BJ (cell line): ENCODE data around the gene RASGEF1C. TPM values are rescaled to one million over a fixed set of nuclear protein-coding genes. Genes with fewer than 3 reads are reported as not detected.

ENCODE experiments used
- CTCF ChIA-PET: fragments of 350-600 bp; formaldehyde crosslinking; extraction: SDS; loops from one replicate; lab custom pipeline; 2021; ENCODE audit warnings: antibody characterized with exemption, inconsistent platforms; lab: Yijun Ruan, JAX
- POLR2A ChIA-PET: fragments of 300-600 bp; sonication (Branson Sonifier 250); formaldehyde crosslinking; extraction: SDS; loops from one replicate; lab custom pipeline; 2021; ENCODE audit warnings: antibody characterized with exemption; lab: Charles Lee
- DNase-seq: peaks from one replicate; pipeline ENCODE4 v3.0.0-alpha.2; 2011; ENCODE audit warnings: low read depth
- H3K27me3 ChIP-seq: 2 replicates; pipeline ENCODE4 v1.6.0; 2011; ENCODE audit warnings: low read length; ENCODE audit not compliant: control insufficient read depth, insufficient read depth
- H3K36me3 ChIP-seq: 2 replicates; pipeline ENCODE4 v1.5.1; 2011; ENCODE audit warnings: low read length; ENCODE audit not compliant: control insufficient read depth, insufficient read depth
- H3K4me3 ChIP-seq: 2 replicates; pipeline ENCODE4 v1.5.1; 2011; ENCODE audit warnings: low read depth, mild to moderate bottlenecking, control low read depth, low read length
- polyA plus RNA-seq: library from polyadenylated mRNA; depleted of rRNA; stranded (reverse); fragments of >200 nt; gene quantifications from 2 replicates; pipeline ENCODE4 v1.2.3, GENCODE V29; 2011
- TF ChIP-seq, protein P1 (sequence below): IDR thresholded peaks from 2 replicates; pipeline ENCODE4 v1.5.1; 2011; ENCODE audit warnings: low read depth, mild to moderate bottlenecking, control low read depth, inconsistent platforms, low read length, moderate library complexity; ENCODE audit not compliant: insufficient read depth

The RASGEF1C gene
- polyA plus RNA-seq, 1 experiment: not detected

DNA sequence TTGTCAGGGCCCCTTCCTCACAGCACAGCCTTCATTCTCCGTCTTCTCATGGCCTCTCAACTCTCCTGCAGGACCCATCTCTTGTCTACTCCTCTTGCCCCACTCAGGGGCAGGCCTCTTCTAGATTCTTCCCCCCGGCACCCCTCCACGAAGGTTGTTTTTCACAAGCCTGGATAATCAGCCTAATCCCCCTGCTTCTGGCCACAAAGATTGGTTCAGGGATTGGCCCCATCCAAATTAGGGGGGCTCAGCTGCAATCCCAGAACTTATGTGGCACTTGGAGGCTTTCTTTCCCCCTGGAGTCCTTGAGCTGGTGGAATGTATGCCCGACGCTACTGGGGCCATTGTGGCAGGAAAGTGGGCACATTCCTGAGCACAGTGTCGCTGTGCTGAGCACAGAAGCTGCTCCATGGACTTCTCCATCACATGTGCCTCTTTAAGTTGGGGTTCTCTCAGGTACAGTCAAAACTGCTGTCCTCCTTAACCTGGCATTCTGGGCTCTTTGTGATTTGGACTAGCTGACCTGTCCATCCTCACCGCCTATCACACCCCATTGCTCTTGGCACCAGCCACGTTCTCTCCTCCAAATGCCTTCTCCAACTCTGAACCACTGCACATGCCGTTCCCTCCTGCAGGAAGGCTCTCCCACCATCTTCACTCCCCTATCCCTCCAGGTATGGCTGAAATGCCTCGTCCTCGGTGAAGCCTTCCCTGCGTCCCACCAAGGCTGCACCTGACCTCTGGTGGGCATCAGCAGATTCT is 70.6 kb downstream of the RASGEF1C start:
- Histone ChIP-seq H3K4me3 (no peak overlapping the region), H3K27me3 (no peaks in the 10 kb centered on the region), H3K36me3 (no peaks in the 10 kb centered on the region)
- ChIA-PET POLR2A (no interaction called here), CTCF (no interaction called here)
- no peak for DNase-seq
- TF ChIP-seq, protein P1, sequence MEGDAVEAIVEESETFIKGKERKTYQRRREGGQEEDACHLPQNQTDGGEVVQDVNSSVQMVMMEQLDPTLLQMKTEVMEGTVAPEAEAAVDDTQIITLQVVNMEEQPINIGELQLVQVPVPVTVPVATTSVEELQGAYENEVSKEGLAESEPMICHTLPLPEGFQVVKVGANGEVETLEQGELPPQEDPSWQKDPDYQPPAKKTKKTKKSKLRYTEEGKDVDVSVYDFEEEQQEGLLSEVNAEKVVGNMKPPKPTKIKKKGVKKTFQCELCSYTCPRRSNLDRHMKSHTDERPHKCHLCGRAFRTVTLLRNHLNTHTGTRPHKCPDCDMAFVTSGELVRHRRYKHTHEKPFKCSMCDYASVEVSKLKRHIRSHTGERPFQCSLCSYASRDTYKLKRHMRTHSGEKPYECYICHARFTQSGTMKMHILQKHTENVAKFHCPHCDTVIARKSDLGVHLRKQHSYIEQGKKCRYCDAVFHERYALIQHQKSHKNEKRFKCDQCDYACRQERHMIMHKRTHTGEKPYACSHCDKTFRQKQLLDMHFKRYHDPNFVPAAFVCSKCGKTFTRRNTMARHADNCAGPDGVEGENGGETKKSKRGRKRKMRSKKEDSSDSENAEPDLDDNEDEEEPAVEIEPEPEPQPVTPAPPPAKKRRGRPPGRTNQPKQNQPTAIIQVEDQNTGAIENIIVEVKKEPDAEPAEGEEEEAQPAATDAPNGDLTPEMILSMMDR: no peak

DNA sequence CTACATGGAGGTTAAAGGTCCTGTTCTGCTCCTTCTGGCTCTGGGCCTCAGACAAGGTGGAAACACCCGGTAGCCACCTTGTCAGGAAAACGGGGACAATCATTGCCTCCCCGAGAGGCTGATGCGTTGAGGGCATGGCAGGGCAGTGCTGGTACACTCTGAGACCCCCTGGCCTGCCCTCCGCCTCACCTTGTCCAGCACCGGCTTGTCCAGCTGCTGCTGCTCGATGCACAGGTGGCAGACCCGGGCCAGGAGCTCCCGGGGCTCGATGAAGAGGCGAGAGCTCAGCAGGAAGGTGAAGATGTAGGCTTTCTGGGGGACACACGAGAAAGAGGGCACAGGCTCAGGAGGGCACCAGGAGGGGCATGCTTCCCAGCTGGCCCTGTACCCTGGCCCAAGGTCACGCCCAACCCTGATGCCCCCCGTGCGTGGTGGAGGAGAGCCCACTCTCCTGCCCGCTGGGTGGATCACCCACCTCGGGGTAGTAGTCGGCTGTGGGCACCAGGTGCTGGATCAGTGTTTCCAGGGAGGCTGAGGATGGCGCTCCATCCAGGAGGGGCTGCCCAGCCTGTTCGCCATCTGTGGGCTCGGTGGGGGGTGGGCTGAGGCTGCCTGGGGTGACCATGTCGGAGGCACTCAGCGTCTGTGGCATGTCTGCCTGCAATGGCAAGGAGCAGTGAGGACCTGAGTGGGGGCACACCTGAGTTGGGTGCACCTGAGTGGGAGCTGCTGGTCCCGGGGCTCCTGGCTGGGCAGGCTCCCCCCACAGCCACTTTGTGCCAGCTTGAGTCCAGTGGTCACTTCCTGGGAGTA is 71.4 kb downstream of the RASGEF1C start:
- ChIA-PET POLR2A (no interaction called here), CTCF (no interaction called here)
- TF ChIP-seq, protein P1: no peak

GRCh38 chr5:180136630-180137381 is 72.2 kb downstream of the RASGEF1C start:
- no peak for DNase-seq
- TF ChIP-seq, protein P1: no peak
- CTCF ChIA-PET: no interaction called here
- POLR2A ChIA-PET: no interaction called here
- H3K36me3 ChIP-seq: no peaks in the 10 kb centered on the region
- H3K4me3 ChIP-seq: no peak overlapping the region
- no peaks in the 10 kb centered on the region for H3K27me3 ChIP-seq

More for the DNA sequence above, 71.4 kb downstream of the RASGEF1C start:
- Histone ChIP-seq H3K4me3 (no peak overlapping the region), H3K27me3 (no peaks in the 10 kb centered on the region), H3K36me3 (no peaks in the 10 kb centered on the region)
- no peak for DNase-seq

DNA sequence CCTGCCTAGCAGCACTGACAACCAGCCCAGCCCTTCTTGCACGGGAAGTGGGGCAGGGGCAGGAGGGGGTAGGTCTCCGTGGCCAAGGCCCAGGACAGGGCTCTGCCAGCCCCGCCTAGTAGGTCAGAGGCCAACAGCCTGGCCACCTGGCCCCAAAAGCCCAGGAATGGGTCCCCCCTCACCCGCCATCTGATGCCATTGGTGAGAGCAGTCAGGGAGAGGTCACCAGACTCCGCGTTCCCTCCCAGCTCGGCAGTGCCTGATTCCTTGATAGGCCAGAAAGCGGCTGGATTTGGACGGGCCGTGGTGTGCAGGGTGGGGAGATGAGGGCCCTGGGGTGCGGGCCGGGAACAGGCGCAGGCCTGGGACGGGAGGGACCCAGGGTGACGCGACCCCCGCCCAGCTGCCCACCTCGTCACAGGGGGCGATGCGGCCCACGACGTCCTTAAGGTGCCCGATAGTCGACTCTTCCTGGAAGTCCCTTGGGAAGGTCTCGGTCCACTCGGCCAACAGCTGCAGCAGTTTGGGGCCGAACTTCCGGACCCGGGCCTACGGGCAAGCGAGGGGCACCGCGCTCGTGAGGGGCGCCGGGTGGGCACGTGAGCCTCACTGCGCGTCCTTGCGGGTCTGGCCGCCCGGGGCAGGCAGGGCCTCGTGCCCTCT is 72.9 kb downstream of the RASGEF1C start:
- Histone ChIP-seq H3K27me3 (no peaks in the 10 kb centered on the region), H3K36me3 (no peaks in the 10 kb centered on the region), H3K4me3 (no peak overlapping the region)
- DNase-seq: no peak
- CTCF ChIA-PET: no interaction called here
- POLR2A ChIA-PET: no interaction called here
- TF ChIP-seq, protein P1: no peak
